Upper lobe of right lung (tissue), 1 donor: ENCODE measurements around the gene CAMP. TPM values are rescaled to one million over a fixed set of nuclear protein-coding genes. Genes with fewer than 3 reads are reported as not detected.

ENCODE experiments used
- ATAC-seq: fragments of 200-7000 bp; cut with Tn5 transposase; one replicate; pipeline ENCODE4 v1.9.1; 2020; ENCODE audit warnings: mild to moderate bottlenecking, moderate library complexity
- DNase-seq: peaks from one replicate; pipeline ENCODE4 v3.0.0-alpha.2; 2020
- H3K27ac ChIP-seq: fragments of 200-600 bp; one replicate; pipeline ENCODE4 v1.8.0; 2022
- H3K27me3 ChIP-seq: fragments of 200-600 bp; one replicate; pipeline ENCODE4 v1.8.0; 2022; ENCODE audit warnings: mild to moderate bottlenecking
- H3K36me3 ChIP-seq: fragments of 200-600 bp; one replicate; pipeline ENCODE4 v1.8.0; 2022
- H3K4me1 ChIP-seq: fragments of 200-600 bp; one replicate; pipeline ENCODE4 v1.8.0; 2022
- H3K4me3 ChIP-seq: fragments of 200-600 bp; one replicate; pipeline ENCODE4 v1.8.0; 2022; ENCODE audit warnings: mild to moderate bottlenecking
- H3K9me3 ChIP-seq: fragments of 200-600 bp; one replicate; pipeline ENCODE4 v1.8.0; 2022
- intact Hi-C: fragments of 100-400 bp; cut with DNase I; formaldehyde crosslinking; loops from one replicate; pipeline ENCODE4 v1.11.0; 2022
- total RNA-seq: library from RNA; stranded (reverse); fragmentation: NEBNext Ultra II Directional; extraction: Animal tissue kit (Norgen Biotek cat#: 25700); gene quantifications from one replicate; pipeline ENCODE4 v1.2.1, GENCODE V29; 2021
- TF ChIP-seq, protein P1 (sequence below): fragments of 200-600 bp; IDR thresholded peaks from one replicate; pipeline ENCODE4 v1.8.0; 2022; ENCODE audit warnings: antibody characterized with exemption
- donor health status: DM: no; HTN: yes; CAD: no; lungs with severe emphysema.

Gene CAMP
- total RNA-seq, 1 donor from 2014 or later: not detected

DNA sequence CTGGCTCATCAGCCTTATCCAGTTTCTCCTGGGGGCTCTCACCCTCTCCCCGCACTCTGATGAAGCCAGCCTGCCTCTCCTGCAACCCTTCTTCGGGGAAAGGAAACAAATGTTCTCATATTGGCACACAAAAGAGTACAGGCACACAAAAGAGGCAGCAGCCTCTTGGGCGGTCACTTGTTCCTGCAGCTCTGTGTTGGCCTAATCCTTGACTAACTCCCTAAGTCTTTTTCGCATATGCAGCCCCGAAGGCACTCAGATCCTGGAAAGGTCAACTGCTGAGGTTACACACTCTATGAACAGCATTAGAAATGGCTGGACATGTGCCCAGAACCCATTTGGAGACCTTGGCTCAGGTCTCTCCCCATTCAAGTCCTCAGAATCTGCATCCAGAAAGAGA lies 7.4 kb upstream of the CAMP start:
- Histone ChIP-seq H3K4me3 (no peak overlapping the region), H3K27me3 (no peaks in the 10 kb centered on the region), H3K36me3 (no peaks in the 10 kb centered on the region), H3K27ac (peak overlapping the region; percentile 80), H3K4me1 (peaks cover 33% of the 10 kb centered on the region), H3K9me3 (no peaks in the 10 kb centered on the region)
- intact Hi-C loops: no loop called here
- ATAC-seq (peak; percentile 77), DNase-seq (no peak)
- TF ChIP-seq, protein P1, sequence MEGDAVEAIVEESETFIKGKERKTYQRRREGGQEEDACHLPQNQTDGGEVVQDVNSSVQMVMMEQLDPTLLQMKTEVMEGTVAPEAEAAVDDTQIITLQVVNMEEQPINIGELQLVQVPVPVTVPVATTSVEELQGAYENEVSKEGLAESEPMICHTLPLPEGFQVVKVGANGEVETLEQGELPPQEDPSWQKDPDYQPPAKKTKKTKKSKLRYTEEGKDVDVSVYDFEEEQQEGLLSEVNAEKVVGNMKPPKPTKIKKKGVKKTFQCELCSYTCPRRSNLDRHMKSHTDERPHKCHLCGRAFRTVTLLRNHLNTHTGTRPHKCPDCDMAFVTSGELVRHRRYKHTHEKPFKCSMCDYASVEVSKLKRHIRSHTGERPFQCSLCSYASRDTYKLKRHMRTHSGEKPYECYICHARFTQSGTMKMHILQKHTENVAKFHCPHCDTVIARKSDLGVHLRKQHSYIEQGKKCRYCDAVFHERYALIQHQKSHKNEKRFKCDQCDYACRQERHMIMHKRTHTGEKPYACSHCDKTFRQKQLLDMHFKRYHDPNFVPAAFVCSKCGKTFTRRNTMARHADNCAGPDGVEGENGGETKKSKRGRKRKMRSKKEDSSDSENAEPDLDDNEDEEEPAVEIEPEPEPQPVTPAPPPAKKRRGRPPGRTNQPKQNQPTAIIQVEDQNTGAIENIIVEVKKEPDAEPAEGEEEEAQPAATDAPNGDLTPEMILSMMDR: no peak

- intact Hi-C loops: no loop called here
- H3K36me3 ChIP-seq: no peaks in the 10 kb centered on the region
- no peaks in the 10 kb centered on the region for H3K27me3 ChIP-seq
- peak; percentile 23 for ATAC-seq
- H3K9me3 ChIP-seq: no peaks in the 10 kb centered on the region
- no peak overlapping the region for H3K4me3 ChIP-seq
- no peak overlapping the region for H3K27ac ChIP-seq
- DNase-seq: no peak
- TF ChIP-seq, protein P1: no peak
- peaks cover 33% of the 10 kb centered on the region for H3K4me1 ChIP-seq
These were observed 5.8 kb upstream of the CAMP start for GRCh38 chr3:48217449-48217848.

GRCh38 chr3:48218537-48218936 lies 4.8 kb upstream of the CAMP start:
- Histone ChIP-seq H3K36me3 (no peaks in the 10 kb centered on the region), H3K4me3 (no peak overlapping the region), H3K9me3 (no peaks in the 10 kb centered on the region), H3K27me3 (no peaks in the 10 kb centered on the region), H3K4me1 (peaks cover 33% of the 10 kb centered on the region), H3K27ac (no peak overlapping the region)
- no peak for DNase-seq
- TF ChIP-seq, protein P1: no peak
- ATAC-seq: no peak
- intact Hi-C loops: no loop called here

DNA sequence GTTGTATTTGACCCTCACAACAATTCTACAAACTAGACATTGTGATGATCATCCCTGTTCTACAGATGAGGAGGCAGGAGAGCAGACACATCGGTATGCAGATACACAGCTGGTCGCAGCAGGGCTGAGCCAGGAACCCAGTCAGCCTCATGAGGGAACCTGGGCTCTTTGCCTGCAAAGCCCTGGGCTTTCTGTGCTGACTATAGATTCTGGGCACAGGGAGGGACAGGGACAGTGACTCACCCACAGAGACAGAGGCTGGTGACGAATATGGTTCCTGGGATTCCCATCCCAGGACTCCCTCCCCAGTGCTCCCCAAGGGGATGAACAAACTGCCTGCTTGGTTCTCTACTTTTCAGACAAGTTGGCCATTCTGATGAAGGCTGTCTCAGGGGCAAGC lies 3.8 kb upstream of the CAMP start:
- H3K36me3 ChIP-seq: no peaks in the 10 kb centered on the region
- no peak overlapping the region for H3K4me3 ChIP-seq
- TF ChIP-seq, protein P1: no peak
- no peaks in the 10 kb centered on the region for H3K27me3 ChIP-seq
- no peak for DNase-seq
- H3K4me1 ChIP-seq: peaks cover 33% of the 10 kb centered on the region
- ATAC-seq: no peak
- intact Hi-C loops: no loop called here
- no peaks in the 10 kb centered on the region for H3K9me3 ChIP-seq
- no peak overlapping the region for H3K27ac ChIP-seq

DNA sequence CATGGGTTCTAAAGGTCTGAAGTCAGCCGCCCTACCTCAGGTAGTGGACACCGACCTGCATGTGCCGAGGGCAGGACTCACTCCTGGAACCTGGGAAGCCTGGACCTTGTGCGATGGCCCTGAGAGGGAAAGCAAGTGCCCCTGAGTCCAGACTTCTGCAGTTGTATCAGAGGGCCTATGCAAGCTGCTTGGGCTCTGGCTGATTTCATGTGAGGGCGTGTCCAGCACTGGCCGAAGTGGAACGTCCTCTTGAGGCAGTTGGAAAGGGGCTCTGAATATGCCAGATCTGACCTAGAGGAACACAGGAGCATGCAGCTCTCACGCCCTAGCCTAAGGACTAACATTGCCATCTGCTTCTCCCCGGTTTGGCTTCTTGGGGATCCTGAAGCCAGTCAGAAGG lies 2.5 kb upstream of the CAMP start:
- no peak for ATAC-seq
- peaks cover 21% of the 10 kb centered on the region for H3K4me1 ChIP-seq
- H3K9me3 ChIP-seq: no peaks in the 10 kb centered on the region
- no peak overlapping the region for H3K27ac ChIP-seq
- TF ChIP-seq, protein P1: no peak
- no peaks in the 10 kb centered on the region for H3K27me3 ChIP-seq
- intact Hi-C loops: no loop called here
- DNase-seq: no peak
- H3K36me3 ChIP-seq: no peaks in the 10 kb centered on the region
- H3K4me3 ChIP-seq: no peak overlapping the region

GRCh38 chr3:48225587-48225986 lies 2.3 kb downstream of the CAMP start:
- Histone ChIP-seq H3K4me1 (no peaks in the 10 kb centered on the region), H3K27me3 (no peaks in the 10 kb centered on the region), H3K9me3 (no peaks in the 10 kb centered on the region), H3K36me3 (no peaks in the 10 kb centered on the region), H3K4me3 (no peak overlapping the region), H3K27ac (no peak overlapping the region)
- DNase-seq (no peak), ATAC-seq (no peak)
- TF ChIP-seq, protein P1: no peak
- intact Hi-C loops: no loop called here
